ENCODE results near the gene GABRA5. TPM values are rescaled to one million over a fixed set of nuclear protein-coding genes. Genes with fewer than 3 reads are reported as not detected.

The GABRA5 gene
- total and polyA plus RNA-seq, 2 donors (not counting 1 experiment from before 2014, with no cell fraction given), result 0.23 TPM; not detected in 1

- Histone ChIP-seq H3K9ac (ENCODE audit: insufficient read depth, low read length) (no peak overlapping the region), H2AFZ (ENCODE audit: low read length) (no peak overlapping the region)
Measured at GRCh38 chr15:26985050-26985449, 118.2 kb downstream of the GABRA5 start.

GRCh38 chr15:26996250-26996649 lies 129.4 kb downstream of the GABRA5 start:
- H3K27me3 ChIP-seq (ENCODE audit: control insufficient read depth, insufficient read depth, low read length), result no peaks in the 10 kb centered on the region
- no peak overlapping the region for H3K9ac ChIP-seq (ENCODE audit: insufficient read depth, low read length)
- H3K27ac ChIP-seq (ENCODE audit: insufficient read depth, low read length), result no peak overlapping the region
- H4K20me1 ChIP-seq (ENCODE audit: control insufficient read depth, extremely low read depth, insufficient read depth, low read length), result no peaks in the 10 kb centered on the region
- DNase-seq (ENCODE audit: low read depth in 2 of 2), result peak in 1 of 2 donors; percentile 0
- no peak overlapping the region for H2AFZ ChIP-seq (ENCODE audit: low read length)
- no peaks in the 10 kb centered on the region for H3K4me1 ChIP-seq (ENCODE audit: control insufficient read depth, extremely low read depth, insufficient read depth, low read length)
- H3K79me2 ChIP-seq (ENCODE audit: control insufficient read depth, insufficient read depth, low read length), result no peaks in the 10 kb centered on the region
- TF ChIP-seq CTCF (conservative IDR thresholded peaks at IDR 0.05 in 1 of 2, IDR thresholded peaks at IDR 0.05 in 1 of 2; ENCODE audit: low read depth in 1 of 2, low read length in 2 of 2) (no peak), EZH2 (IDR thresholded peaks at IDR 0.05; ENCODE audit: low read length, missing control alignments) (no peak)
- H3K4me2 ChIP-seq (ENCODE audit: extremely low read depth, insufficient read depth, low read length), result no peak overlapping the region
- no peaks in the 10 kb centered on the region for H3K36me3 ChIP-seq (ENCODE audit: control insufficient read depth, insufficient read depth, low read length)
- no peak overlapping the region for H3K4me3 ChIP-seq (replicated peaks in 1 of 4; ENCODE audit: control extremely low read depth in 1 of 4, insufficient read depth in 1 of 4, low read depth in 3 of 4, low read length in 4 of 4)
- no peaks in the 10 kb centered on the region for H3K9me3 ChIP-seq (ENCODE audit: control insufficient read depth, insufficient read depth, low read depth, low read length)

More at GRCh38 chr15:26985050-26985449, 118.2 kb downstream of the GABRA5 start:
- Histone ChIP-seq H3K79me2 (ENCODE audit: control insufficient read depth, insufficient read depth, low read length) (no peaks in the 10 kb centered on the region), H4K20me1 (ENCODE audit: control insufficient read depth, extremely low read depth, insufficient read depth, low read length) (no peaks in the 10 kb centered on the region), H3K27ac (ENCODE audit: insufficient read depth, low read length) (no peak overlapping the region), H3K9me3 (ENCODE audit: control insufficient read depth, insufficient read depth, low read depth, low read length) (no peaks in the 10 kb centered on the region), H3K4me1 (ENCODE audit: control insufficient read depth, extremely low read depth, insufficient read depth, low read length) (no peaks in the 10 kb centered on the region), H3K27me3 (ENCODE audit: control insufficient read depth, insufficient read depth, low read length) (no peaks in the 10 kb centered on the region), H3K4me3 (replicated peaks in 1 of 4; ENCODE audit: control extremely low read depth in 1 of 4, insufficient read depth in 1 of 4, low read depth in 3 of 4, low read length in 4 of 4) (no peak overlapping the region), H3K4me2 (ENCODE audit: extremely low read depth, insufficient read depth, low read length) (no peak overlapping the region), H3K36me3 (ENCODE audit: control insufficient read depth, insufficient read depth, low read length) (no peaks in the 10 kb centered on the region)
- DNase-seq (ENCODE audit: low read depth in 2 of 2), result no peak
- TF ChIP-seq EZH2 (IDR thresholded peaks at IDR 0.05; ENCODE audit: low read length, missing control alignments) (no peak), CTCF (conservative IDR thresholded peaks at IDR 0.05 in 1 of 2, IDR thresholded peaks at IDR 0.05 in 1 of 2; ENCODE audit: low read depth in 1 of 2, low read length in 2 of 2) (no peak)

Other genes starting within 250 kb of the GABRA5 start
- gene GABRB3, start 94.0 kb upstream of the GABRA5 start, total RNA-seq, result 1.5 and 1.8 TPM in 2 replicates
- gene GABRB3, start 94.0 kb upstream of the GABRA5 start, polyA plus RNA-seq, result 0.72 and 1.1 TPM in 2 replicates
- gene GABRG3, start 104.1 kb downstream of the GABRA5 start, total RNA-seq, result not detected in 2 replicates
- not detected in 2 replicates for gene GABRG3, start 104.1 kb downstream of the GABRA5 start, polyA plus RNA-seq